ENCODE results near the gene MINK1. TPM values are rescaled to one million over a fixed set of nuclear protein-coding genes. Genes with fewer than 3 reads are reported as not detected.

The MINK1 gene
- total and polyA plus RNA-seq, 2 donors from 2014 or later, result 21.2 to 118 TPM

GRCh38 chr17:4898927-4899326 lies 65.8 kb downstream of the MINK1 start:
- Histone ChIP-seq H3K9ac (ENCODE audit: low read length in 3 of 3) (peak overlapping the region in 1 of 3 donors; percentile 21), H3K9me3 (ENCODE audit: control insufficient read depth in 2 of 3, insufficient read depth in 1 of 3, low read length in 3 of 3) (no peaks in the 10 kb centered on the region), H3K27me3 (ENCODE audit: control insufficient read depth, insufficient read depth, low read length) (peaks cover 2% of the 10 kb centered on the region), H3K4me1 (ENCODE audit: control insufficient read depth in 2 of 3, insufficient read depth in 2 of 3, low read depth in 1 of 3, low read length in 3 of 3) (peaks cover 0 to 20% (median 5%) of the 10 kb centered on the region in 3 donors), H3K27ac (ENCODE audit: low read depth in 2 of 2, low read length in 2 of 2) (no peak overlapping the region), H3K4me3 (ENCODE audit: low read length in 3 of 3) (peak overlapping the region in 1 of 3 donors; percentile 68), H3K36me3 (ENCODE audit: control insufficient read depth in 2 of 3, insufficient read depth in 3 of 3, low read length in 3 of 3) (peaks cover 0 to 16% (median 13%) of the 10 kb centered on the region in 3 donors)
- no peak for FAIRE-seq
- DNase-seq, result peak in 1 of 5 donors; percentile 81
- intact Hi-C loops (cut with DNase I), result no loop called here
- TF ChIP-seq CTCF (IDR thresholded peaks at IDR 0.05; ENCODE audit: borderline replicate concordance, extremely low read depth, insufficient read depth), result no peak

GRCh38 chr17:4899341-4900230 lies 66.4 kb downstream of the MINK1 start, which contains the start of gene C17orf107:
TSS of gene C17orf107 (plus strand) at chr17:4899536. CDS start at chr17:4899763, 227 bp downstream.
- no peak for TF ChIP-seq CTCF (IDR thresholded peaks at IDR 0.05; ENCODE audit: borderline replicate concordance, extremely low read depth, insufficient read depth)
- peak within 1 kb of the TSS; percentile 62 to 77 (median 68) for H3K4me3 ChIP-seq (ENCODE audit: low read length in 3 of 3)
- peak within 1 kb of the TSS; percentile 3 to 84 (median 71) for H3K9ac ChIP-seq (ENCODE audit: low read length in 3 of 3)
- H3K27ac ChIP-seq (ENCODE audit: low read depth in 2 of 2, low read length in 2 of 2), result peak within 1 kb of the TSS in 1 of 2 donors; percentile 47
- FAIRE-seq (no peak), DNase-seq (peak; percentile 79 to 94 (median 91))
- intact Hi-C loops (cut with DNase I), result no loop called here
- H3K36me3 ChIP-seq (ENCODE audit: control insufficient read depth in 2 of 3, insufficient read depth in 3 of 3, low read length in 3 of 3), result peaks cover 0 to 10% (median 8%) of the 10 kb centered on the region in 3 donors
- H3K9me3 ChIP-seq (ENCODE audit: control insufficient read depth in 2 of 3, insufficient read depth in 1 of 3, low read length in 3 of 3), result no peaks in the 10 kb centered on the region
- peaks cover 0 to 20% (median 5%) of the 10 kb centered on the region in 3 donors for H3K4me1 ChIP-seq (ENCODE audit: control insufficient read depth in 2 of 3, insufficient read depth in 2 of 3, low read depth in 1 of 3, low read length in 3 of 3)
- H3K27me3 ChIP-seq (ENCODE audit: control insufficient read depth, insufficient read depth, low read length), result peaks cover 2% of the 10 kb centered on the region

- TF ChIP-seq CTCF (IDR thresholded peaks at IDR 0.05; ENCODE audit: borderline replicate concordance, extremely low read depth, insufficient read depth), result no peak
- Histone ChIP-seq H3K4me3 (ENCODE audit: low read length in 3 of 3) (peak overlapping the region in 1 of 3 donors; percentile 68), H3K9me3 (ENCODE audit: control insufficient read depth in 2 of 3, insufficient read depth in 1 of 3, low read length in 3 of 3) (no peaks in the 10 kb centered on the region), H3K27ac (ENCODE audit: low read depth in 2 of 2, low read length in 2 of 2) (no peak overlapping the region), H3K27me3 (ENCODE audit: control insufficient read depth, insufficient read depth, low read length) (peaks cover 2% of the 10 kb centered on the region), H3K36me3 (ENCODE audit: control insufficient read depth in 2 of 3, insufficient read depth in 3 of 3, low read length in 3 of 3) (peaks cover 0 to 4% (median under 1%) of the 10 kb centered on the region in 3 donors), H3K4me1 (ENCODE audit: control insufficient read depth in 2 of 3, insufficient read depth in 2 of 3, low read depth in 1 of 3, low read length in 3 of 3) (peaks cover 0 to 20% (median 5%) of the 10 kb centered on the region in 3 donors), H3K9ac (ENCODE audit: low read length in 3 of 3) (no peak overlapping the region)
- intact Hi-C loops (cut with DNase I), result no loop called here
- FAIRE-seq (no peak), DNase-seq (peak; percentile 57 to 87 (median 70))
These were observed 67.3 kb downstream of the MINK1 start for GRCh38 chr17:4900231-4901107.
